HCT116 (cell line): ENCODE results near the gene ARID3A. TPM values are rescaled to one million over a fixed set of nuclear protein-coding genes. Genes with fewer than 3 reads are reported as not detected.

ENCODE experiments used
- ATAC-seq: fragments of 200-7000 bp; cut with Tn5 transposase; 2 replicates; pipeline ENCODE4 v1.9.1; 2020; ENCODE audit warnings: mild to moderate bottlenecking, moderate library complexity
- BruUV-seq: library from RNA; stranded (reverse); fragments of 400-500 nt; replicated peaks from 2 replicates; lab custom pipeline; 2021; lab: Mats Ljungman, UMichigan
- CTCF ChIA-PET: fragments of 300-600 bp; sonication (Branson Sonifier 250); formaldehyde crosslinking; loops from one replicate; lab custom pipeline; 2021; ENCODE audit warnings: antibody characterized with exemption; lab: Charles Lee
- POLR2A ChIA-PET: fragments of 300-600, 350-600 bp; sonication (Branson Sonifier 250); formaldehyde crosslinking; loops from one replicate; lab custom pipeline; 2021; ENCODE audit warnings: antibody characterized with exemption; lab: Charles Lee
- RAD21 ChIA-PET, 2 experiments: fragments of 300-600 bp; sonication (Branson Sonifier 250); formaldehyde crosslinking; loops; one replicate each; lab custom pipeline; 2023; ENCODE audit warnings: low total read pairs in 2 of 2; ENCODE audit not compliant: uncharacterized antibody in 2 of 2, unreplicated experiment in 2 of 2, low non-redundant PET in 1 of 2; lab: Charles Lee
- DNase-seq: peaks from one replicate; pipeline ENCODE4 v3.0.0-alpha.2; 2010; ENCODE audit warnings: low read depth, low spot score
- H2AFZ ChIP-seq: fragments of 200-600 bp; shearing (Covaris generic), sonication (generic); 2 replicates; pipeline ENCODE4 v1.6.1; 2017; ENCODE audit warnings: low read depth, mixed run types, mixed read lengths, antibody characterized with exemption, low read length; ENCODE audit not compliant: poor library complexity, severe bottlenecking
- H3K27ac ChIP-seq: 2 replicates; pipeline ENCODE4 v1.5.1; 2012; ENCODE audit warnings: low read depth, low read length
- H3K27me3 ChIP-seq: fragments of 200-600 bp; sonication (generic); 2 replicates; pipeline ENCODE4 v1.6.1; 2016; ENCODE audit warnings: mixed run types, low read length, mixed read lengths; ENCODE audit not compliant: insufficient read depth
- H3K36me3 ChIP-seq, 2 experiments: fragments of 200-500 bp in 1 of 2; fragments of 200-600 bp in 1 of 2; sonication (Bioruptor generic) in 1 of 2; sonication (generic) in 1 of 2; 2 replicates each; pipeline versions ENCODE4 v1.5.1 to v1.6.1; 2014 to 2016; ENCODE audit warnings: low read length in 2 of 2, inconsistent platforms in 1 of 2, mixed read lengths in 1 of 2, mixed run types in 1 of 2; ENCODE audit not compliant: insufficient read depth in 2 of 2, control insufficient read depth in 1 of 2
- H3K4me1 ChIP-seq, 2 experiments: fragments of 200-600 bp in 1 of 2; sonication (generic) in 1 of 2; 2 replicates each; pipeline versions ENCODE4 v1.5.1 to v1.6.1; 2012 to 2017; ENCODE audit warnings: low read length in 2 of 2, inconsistent platforms in 1 of 2, mild to moderate bottlenecking in 1 of 2, mixed read lengths in 1 of 2, mixed run types in 1 of 2, moderate library complexity in 1 of 2; ENCODE audit not compliant: insufficient read depth in 2 of 2, control insufficient read depth in 1 of 2
- H3K4me2 ChIP-seq: fragments of 200-600 bp; sonication (generic); 2 replicates; pipeline ENCODE4 v1.6.1; 2017; ENCODE audit warnings: mixed run types, low read length, mixed read lengths
- H3K4me3 ChIP-seq, 2 experiments: fragments of 200-600 bp in 1 of 2; sonication (generic) in 1 of 2; replicated peaks in 1 of 2; 2 replicates each; pipeline ENCODE4 v1.5.1; 2011 to 2016; ENCODE audit warnings: low read length in 2 of 2, control low read depth in 1 of 2, low read depth in 1 of 2, mild to moderate bottlenecking in 1 of 2, mixed read lengths in 1 of 2, mixed run types in 1 of 2
- H3K79me2 ChIP-seq: fragments of 200-600 bp; sonication (generic); 2 replicates; pipeline ENCODE4 v1.6.1; 2017; ENCODE audit warnings: mild to moderate bottlenecking, mixed run types, low read length, moderate library complexity, mixed read lengths; ENCODE audit not compliant: insufficient read depth
- H3K9ac ChIP-seq: fragments of 200-600 bp; sonication (generic); 2 replicates; pipeline ENCODE4 v1.6.1; 2016; ENCODE audit warnings: low read length, mixed read lengths
- H3K9me2 ChIP-seq: fragments of 200-600 bp; sonication (generic), shearing (Covaris generic); 2 replicates; pipeline ENCODE4 v1.6.1; 2017; ENCODE audit warnings: mixed run types, mild to moderate bottlenecking, moderate library complexity; ENCODE audit not compliant: insufficient read depth
- H3K9me3 ChIP-seq, 2 experiments: fragments of 200-500 bp in 1 of 2; fragments of 200-600 bp in 1 of 2; sonication (Bioruptor generic) in 1 of 2; sonication (generic) in 1 of 2; 2 replicates each; pipeline ENCODE4 v1.6.1; 2014 to 2017; ENCODE audit warnings: low read length in 2 of 2, mixed read lengths in 2 of 2, inconsistent platforms in 1 of 2, low read depth in 1 of 2, mild to moderate bottlenecking in 1 of 2, mixed run types in 1 of 2, moderate library complexity in 1 of 2; ENCODE audit not compliant: control insufficient read depth in 1 of 2, insufficient read depth in 1 of 2
- H4K20me1 ChIP-seq: fragments of 200-600 bp; sonication (generic), shearing (Covaris generic); 2 replicates; pipeline ENCODE4 v1.6.1; 2017; ENCODE audit warnings: mixed run types, mild to moderate bottlenecking, moderate library complexity; ENCODE audit not compliant: insufficient read depth
- CBX3 ChIP-seq: IDR thresholded peaks from 2 replicates; pipeline ENCODE4 v1.6.1; 2012; ENCODE audit warnings: low read depth
- EGR1 ChIP-seq: IDR thresholded peaks from 2 replicates; pipeline ENCODE4 v1.6.1; 2012; ENCODE audit warnings: low read depth
- ELF1 ChIP-seq: IDR thresholded peaks from 2 replicates; pipeline ENCODE4 v1.6.1; 2012; ENCODE audit warnings: low read depth, borderline replicate concordance
- EZH2 ChIP-seq: fragments of 200-600 bp; sonication (generic); IDR thresholded peaks from 2 replicates; pipeline ENCODE4 v1.6.1; 2017; ENCODE audit warnings: antibody characterized with exemption, mixed run types
- POLR2A ChIP-seq: IDR thresholded peaks from 2 replicates; pipeline ENCODE4 v1.7.0; 2011; ENCODE audit warnings: borderline replicate concordance; ENCODE audit not compliant: insufficient read depth, insufficient read length; ENCODE audit errors: extremely low read depth
- SIN3A ChIP-seq: IDR thresholded peaks from 2 replicates; pipeline ENCODE4 v1.6.1; 2012; ENCODE audit warnings: low read depth
- SP1 ChIP-seq: IDR thresholded peaks from 2 replicates; pipeline ENCODE4 v1.6.1; 2012; ENCODE audit warnings: low read depth
- TCF7L2 ChIP-seq: IDR thresholded peaks from 2 replicates; pipeline ENCODE4 v1.7.0; 2011; ENCODE audit warnings: borderline replicate concordance, inconsistent platforms; ENCODE audit not compliant: insufficient read depth, insufficient read length; ENCODE audit errors: extremely low read depth
- ZFX ChIP-seq: fragments of 450-650 bp; IDR thresholded peaks from 2 replicates; pipeline ENCODE4 v1.6.1; 2017
- intact Hi-C: fragments of 100-400 bp; cut with micrococcal nuclease; formaldehyde crosslinking; loops from 2 replicates; pipeline ENCODE4 v1.10.0; 2022
- total RNA-seq: library from RNA; stranded (reverse); gene quantifications from one replicate; pipeline ENCODE4 v1.2.1, GENCODE V29; 2021; ENCODE audit not compliant: unreplicated experiment
- TF ChIP-seq, protein P1 (sequence below): IDR thresholded peaks from 2 replicates; pipeline ENCODE4 v1.6.1; 2011; ENCODE audit warnings: mild to moderate bottlenecking, low read length, moderate library complexity; ENCODE audit not compliant: insufficient replicate concordance; ENCODE audit errors: extremely low read depth
- TF ChIP-seq, protein P2 (sequence below), 3 experiments: fragments of 200-600 bp in 1 of 3; sonication (generic) in 1 of 3; IDR thresholded peaks in 2 of 3; conservative IDR thresholded peaks in 1 of 3; 2 replicates each; pipeline ENCODE4 v1.5.1; 2012 to 2017; ENCODE audit warnings: low read depth in 2 of 3, low read length in 2 of 3, antibody characterized with exemption in 1 of 3, borderline replicate concordance in 1 of 3, control low read depth in 1 of 3, mild to moderate bottlenecking in 1 of 3, mixed read lengths in 1 of 3, mixed run types in 1 of 3, moderate library complexity in 1 of 3; ENCODE audit not compliant: insufficient read depth in 1 of 3

Gene ARID3A
- total RNA-seq, 1 experiment from 2014 or later: 21.8 TPM

DNA sequence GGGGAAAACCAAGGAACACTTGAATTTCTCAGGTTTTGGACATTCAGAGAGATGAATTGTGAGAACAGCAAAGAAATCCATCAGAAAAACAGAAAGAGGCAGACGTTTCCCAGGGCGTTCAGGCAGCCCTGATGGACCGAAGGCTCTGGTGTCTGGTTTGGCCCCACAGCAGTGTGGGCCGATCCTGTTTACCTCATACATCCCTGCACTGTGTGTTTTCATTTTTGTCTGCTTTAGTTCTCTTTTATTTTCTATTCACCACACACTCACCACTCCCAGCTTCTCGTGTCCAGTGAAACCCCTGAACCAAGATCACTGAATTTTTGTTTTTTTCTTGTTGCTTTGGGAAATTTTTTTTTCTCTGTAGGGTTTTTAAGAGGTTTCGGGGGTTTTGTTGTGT lies 46.4 kb downstream of the ARID3A start:
- ChIA-PET POLR2A (no interaction called here), CTCF (no interaction called here), RAD21 (no interaction called here)
- no peaks in the 10 kb centered on the region for H3K9me2 ChIP-seq
- BruUV-seq: no TSS peak
- no peak overlapping the region for H3K4me2 ChIP-seq
- H3K27ac ChIP-seq: no peak overlapping the region
- TF ChIP-seq EGR1 (no peak), ZFX (no peak), ELF1 (no peak), EZH2 (no peak), TCF7L2 (no peak), CBX3 (no peak), SIN3A (no peak), SP1 (no peak), POLR2A (no peak)
- TF ChIP-seq, protein P1, sequence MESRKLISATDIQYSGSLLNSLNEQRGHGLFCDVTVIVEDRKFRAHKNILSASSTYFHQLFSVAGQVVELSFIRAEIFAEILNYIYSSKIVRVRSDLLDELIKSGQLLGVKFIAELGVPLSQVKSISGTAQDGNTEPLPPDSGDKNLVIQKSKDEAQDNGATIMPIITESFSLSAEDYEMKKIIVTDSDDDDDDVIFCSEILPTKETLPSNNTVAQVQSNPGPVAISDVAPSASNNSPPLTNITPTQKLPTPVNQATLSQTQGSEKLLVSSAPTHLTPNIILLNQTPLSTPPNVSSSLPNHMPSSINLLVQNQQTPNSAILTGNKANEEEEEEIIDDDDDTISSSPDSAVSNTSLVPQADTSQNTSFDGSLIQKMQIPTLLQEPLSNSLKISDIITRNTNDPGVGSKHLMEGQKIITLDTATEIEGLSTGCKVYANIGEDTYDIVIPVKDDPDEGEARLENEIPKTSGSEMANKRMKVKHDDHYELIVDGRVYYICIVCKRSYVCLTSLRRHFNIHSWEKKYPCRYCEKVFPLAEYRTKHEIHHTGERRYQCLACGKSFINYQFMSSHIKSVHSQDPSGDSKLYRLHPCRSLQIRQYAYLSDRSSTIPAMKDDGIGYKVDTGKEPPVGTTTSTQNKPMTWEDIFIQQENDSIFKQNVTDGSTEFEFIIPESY: no peak
- TF ChIP-seq, protein P2, sequence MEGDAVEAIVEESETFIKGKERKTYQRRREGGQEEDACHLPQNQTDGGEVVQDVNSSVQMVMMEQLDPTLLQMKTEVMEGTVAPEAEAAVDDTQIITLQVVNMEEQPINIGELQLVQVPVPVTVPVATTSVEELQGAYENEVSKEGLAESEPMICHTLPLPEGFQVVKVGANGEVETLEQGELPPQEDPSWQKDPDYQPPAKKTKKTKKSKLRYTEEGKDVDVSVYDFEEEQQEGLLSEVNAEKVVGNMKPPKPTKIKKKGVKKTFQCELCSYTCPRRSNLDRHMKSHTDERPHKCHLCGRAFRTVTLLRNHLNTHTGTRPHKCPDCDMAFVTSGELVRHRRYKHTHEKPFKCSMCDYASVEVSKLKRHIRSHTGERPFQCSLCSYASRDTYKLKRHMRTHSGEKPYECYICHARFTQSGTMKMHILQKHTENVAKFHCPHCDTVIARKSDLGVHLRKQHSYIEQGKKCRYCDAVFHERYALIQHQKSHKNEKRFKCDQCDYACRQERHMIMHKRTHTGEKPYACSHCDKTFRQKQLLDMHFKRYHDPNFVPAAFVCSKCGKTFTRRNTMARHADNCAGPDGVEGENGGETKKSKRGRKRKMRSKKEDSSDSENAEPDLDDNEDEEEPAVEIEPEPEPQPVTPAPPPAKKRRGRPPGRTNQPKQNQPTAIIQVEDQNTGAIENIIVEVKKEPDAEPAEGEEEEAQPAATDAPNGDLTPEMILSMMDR (IDR thresholded peaks at IDR 0.05 in 2 of 3, conservative IDR thresholded peaks at IDR 0.05 in 1 of 3; ENCODE audit: borderline replicate concordance in 1 of 3, insufficient read depth in 1 of 3, low read depth in 2 of 3, low read length in 2 of 3): no peak
- TF ChIP-seq, all 23 proteins: peak for 0
- Histone ChIP-seq H3K9me3 (peaks cover 8 to 19% of the 10 kb centered on the region in 2 experiments; a peak in 3 of 4 replicates), H3K4me1 (no peaks in the 10 kb centered on the region), H3K79me2 (no peaks in the 10 kb centered on the region), H3K27me3 (no peaks in the 10 kb centered on the region), H3K4me3 (no peak overlapping the region), H4K20me1 (no peaks in the 10 kb centered on the region), H2AFZ (no peak overlapping the region), H3K9ac (no peak overlapping the region), H3K36me3 (peaks cover 5 to 35% of the 10 kb centered on the region in 2 experiments)
- ATAC-seq (no peak), DNase-seq (no peak)
- intact Hi-C loops: no loop called here
